CD4-positive, alpha-beta T cell treated with Interleukin-6 at 100 ng/mL for 8 hours (primary cell): ENCODE results near the gene CAPZA2.
"Not testable (repeated sequence)": the region's sequence is repeated elsewhere in the genome, so short reads cannot be mapped to it uniquely, and the experiment has no call there.

Source experiments
- DNase-seq: peaks from one replicate; pipeline ENCODE4 v3.0.0-alpha.2; 2020; ENCODE audit warnings: mixed read lengths, low spot score

The CAPZA2 gene

DNA sequence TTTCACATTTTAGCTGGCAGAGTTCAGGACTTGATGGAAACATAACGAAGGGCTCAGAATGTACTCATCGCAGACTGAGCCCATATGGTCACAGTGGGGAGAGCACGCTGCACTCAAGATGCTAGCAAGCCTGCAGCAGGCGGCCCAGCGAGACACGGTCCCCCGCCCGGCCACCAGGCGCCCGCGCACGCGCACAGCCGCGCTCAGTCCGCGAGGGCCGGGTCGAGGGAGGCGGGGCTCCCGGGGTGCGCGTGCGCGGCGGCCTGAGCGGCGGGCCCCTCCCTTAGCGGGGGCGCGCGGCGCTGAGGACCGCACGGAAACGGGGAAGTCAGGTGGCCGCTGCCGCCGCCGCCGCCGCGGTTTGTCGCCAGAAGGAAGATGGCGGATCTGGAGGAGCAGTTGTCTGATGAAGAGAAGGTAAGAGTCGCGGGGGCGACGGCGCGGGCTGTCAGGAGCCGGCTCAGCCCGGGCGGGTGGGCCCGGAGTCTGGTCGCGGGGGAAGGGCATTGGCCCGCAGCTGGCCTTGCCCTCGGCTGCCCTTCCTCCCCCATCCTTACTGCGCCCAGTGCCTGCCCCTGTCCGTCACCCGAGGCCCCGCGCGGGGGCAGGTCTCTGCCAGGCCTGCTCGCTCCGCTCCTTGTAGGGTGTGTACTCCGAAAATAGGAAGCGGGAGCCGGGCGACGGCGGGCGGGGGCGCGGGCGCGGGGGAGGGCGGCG lies at the start of gene CAPZA2:
Gene CAPZA2 (plus strand): TSS at position 354 of the 717 bp plus-strand sequence. CDS start 25 bp downstream, at position 379.
- peak; percentile 93 for DNase-seq

GRCh38 chr7:116812860-116813259 lies 49.5 kb upstream of the CAPZA2 start:
- DNase-seq: no peak

- not testable (repeated sequence) for DNase-seq
Observed at GRCh38 chr7:116813371-116813770, 49.0 kb upstream of the CAPZA2 start.

- DNase-seq: no peak
Observed at GRCh38 chr7:116815041-116815440, 47.3 kb upstream of the CAPZA2 start.

DNA sequence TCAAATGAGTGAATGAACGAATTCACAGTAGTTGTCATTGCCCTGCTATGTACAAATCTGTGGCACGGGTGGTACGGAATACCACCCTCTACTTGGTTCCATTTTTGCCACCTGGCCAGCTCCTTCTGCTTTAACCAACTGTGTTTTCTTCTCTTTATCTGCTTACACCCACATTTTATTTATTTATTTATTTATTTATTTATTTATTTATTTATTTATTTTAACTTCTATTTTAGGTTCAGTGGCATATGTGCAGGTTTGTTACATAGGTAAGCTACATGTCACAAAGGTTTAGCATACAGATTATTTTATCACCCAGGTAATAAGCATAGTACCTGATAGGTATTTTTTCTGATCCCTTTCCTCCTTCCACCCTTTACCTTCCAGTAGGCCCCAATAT lies 42.2 kb upstream of the CAPZA2 start:
- DNase-seq: no peak

GRCh38 chr7:116821647-116822046 lies 40.7 kb upstream of the CAPZA2 start:
- not testable (repeated sequence) for DNase-seq

- DNase-seq: no peak
Observed at GRCh38 chr7:116824449-116824848, 37.9 kb upstream of the CAPZA2 start.

DNA sequence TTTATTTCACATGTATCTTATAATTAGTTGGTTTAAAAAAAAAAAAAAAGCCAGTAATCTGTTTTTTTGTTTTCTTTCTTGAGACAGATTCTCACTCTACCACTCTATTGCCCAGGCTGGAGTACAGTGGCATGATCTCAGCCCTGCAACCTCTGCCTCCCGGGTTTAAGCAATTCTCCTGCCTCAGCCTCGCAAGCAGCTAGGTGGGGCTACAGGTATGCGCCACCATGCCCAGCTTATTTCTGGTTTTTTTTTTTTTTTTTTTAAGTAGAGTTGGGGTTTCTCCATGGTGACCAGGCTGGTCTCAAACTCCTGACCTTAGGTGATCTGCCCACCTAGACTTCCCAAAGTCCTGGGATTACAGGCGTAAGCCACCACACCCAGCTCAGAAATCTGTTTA lies 34.1 kb upstream of the CAPZA2 start:
- no peak for DNase-seq

DNA sequence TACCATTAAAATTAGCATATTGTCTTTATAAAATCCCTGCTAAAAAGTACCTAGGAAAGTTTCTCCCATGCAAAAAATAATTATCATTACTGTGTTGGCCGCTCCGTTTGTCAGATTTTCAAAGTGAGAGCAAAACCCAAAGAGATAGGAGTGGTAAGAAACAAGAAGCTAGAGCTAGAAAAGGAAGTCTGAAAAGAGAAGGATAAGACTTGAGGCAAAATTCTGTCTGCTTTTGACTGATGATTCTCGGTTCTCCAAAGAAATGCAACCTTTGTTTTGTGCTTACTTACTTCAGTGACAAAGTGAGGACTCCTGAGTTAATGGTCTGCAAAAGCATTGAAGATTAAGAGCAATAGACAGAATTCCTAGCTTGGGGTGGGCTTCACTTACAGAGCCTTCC lies 33.3 kb upstream of the CAPZA2 start:
- DNase-seq: no peak

DNA sequence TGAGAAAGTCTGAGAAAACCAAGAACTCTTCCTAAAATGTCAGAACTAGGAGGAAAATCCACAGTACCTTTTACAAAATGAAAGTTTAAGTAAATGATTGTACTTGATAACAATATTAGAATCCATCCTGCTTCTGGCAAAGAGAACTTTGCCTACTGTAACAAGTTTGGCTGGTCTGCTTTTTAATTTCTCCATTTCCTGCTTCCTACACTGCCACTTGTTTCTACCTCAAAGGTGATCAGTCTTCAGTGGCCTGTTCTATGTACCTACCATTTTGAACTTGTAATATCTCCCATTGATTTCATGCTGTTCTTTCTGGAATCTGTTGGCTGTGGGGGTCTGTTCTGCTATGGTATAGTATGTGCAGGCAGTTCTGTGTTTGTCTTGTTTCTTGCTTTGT lies 32.9 kb upstream of the CAPZA2 start:
- DNase-seq: no peak

GRCh38 chr7:116832692-116833091 lies 29.7 kb upstream of the CAPZA2 start:
- no peak for DNase-seq

GRCh38 chr7:116834815-116835504 lies 27.4 kb upstream of the CAPZA2 start:
- no peak for DNase-seq

DNA sequence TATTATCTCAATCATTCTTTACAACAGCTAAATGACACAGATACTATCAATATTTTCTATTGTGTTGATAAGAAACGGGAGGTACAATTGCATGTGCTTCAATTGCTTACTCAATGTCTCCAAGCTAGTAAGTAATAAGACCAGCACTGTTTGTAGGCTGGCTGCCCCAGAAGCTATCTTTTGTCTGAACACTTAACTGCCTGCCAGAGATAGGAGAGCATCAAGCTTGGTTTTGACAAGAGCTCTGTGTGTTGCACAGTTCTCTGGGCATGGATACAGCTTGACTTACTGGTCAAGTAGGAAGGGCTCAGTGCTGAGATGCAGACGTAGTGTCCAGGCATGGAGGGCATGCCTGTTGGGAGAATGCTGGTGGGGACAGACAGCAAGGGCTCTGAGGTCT lies 26.3 kb upstream of the CAPZA2 start:
- DNase-seq: no peak

GRCh38 chr7:116836911-116837310 lies 25.5 kb upstream of the CAPZA2 start:
- no peak for DNase-seq

DNA sequence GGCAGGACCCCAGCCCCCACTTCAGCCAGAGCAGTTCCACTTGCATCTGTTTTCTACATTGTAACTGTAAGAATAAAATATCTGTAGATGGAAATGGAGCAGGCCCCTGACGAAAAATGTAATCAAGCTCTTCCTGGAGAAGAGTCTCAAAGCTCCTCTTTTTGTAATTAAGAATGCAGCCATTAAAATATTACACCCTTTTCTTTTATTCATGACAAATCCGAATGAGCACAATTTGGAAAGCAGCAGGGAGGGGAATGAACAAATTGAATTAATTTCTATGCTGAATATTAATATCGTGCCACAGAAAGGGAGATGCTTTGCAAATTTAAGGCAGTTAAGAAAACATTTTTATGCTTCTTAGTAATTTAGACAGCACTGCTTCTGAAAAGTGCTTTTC lies 24.8 kb upstream of the CAPZA2 start:
- DNase-seq: no peak

DNA sequence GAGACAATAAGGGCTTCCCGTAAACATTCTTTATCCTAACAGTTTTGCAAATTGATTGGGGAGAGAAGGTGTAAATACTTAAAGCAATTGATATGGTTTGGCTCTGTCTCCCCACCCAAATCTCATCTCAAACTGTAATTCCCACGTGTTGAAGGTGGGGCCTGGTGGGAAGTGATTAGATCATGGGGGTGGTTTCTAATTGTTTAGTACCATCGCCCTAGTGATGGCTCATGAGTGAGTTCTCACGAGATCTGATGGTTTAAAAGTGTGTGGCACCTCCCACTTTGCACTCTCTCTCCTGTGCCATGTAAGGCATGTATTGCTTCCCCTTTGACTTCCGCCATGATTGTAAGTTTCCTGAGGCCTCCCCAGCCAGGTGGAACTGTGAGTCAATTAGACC lies 22.1 kb upstream of the CAPZA2 start:
- no peak for DNase-seq

- DNase-seq: no peak
Observed at GRCh38 chr7:116842371-116842770, 20.0 kb upstream of the CAPZA2 start.

GRCh38 chr7:116843378-116843777 lies 19.0 kb upstream of the CAPZA2 start:
- no peak for DNase-seq

DNA sequence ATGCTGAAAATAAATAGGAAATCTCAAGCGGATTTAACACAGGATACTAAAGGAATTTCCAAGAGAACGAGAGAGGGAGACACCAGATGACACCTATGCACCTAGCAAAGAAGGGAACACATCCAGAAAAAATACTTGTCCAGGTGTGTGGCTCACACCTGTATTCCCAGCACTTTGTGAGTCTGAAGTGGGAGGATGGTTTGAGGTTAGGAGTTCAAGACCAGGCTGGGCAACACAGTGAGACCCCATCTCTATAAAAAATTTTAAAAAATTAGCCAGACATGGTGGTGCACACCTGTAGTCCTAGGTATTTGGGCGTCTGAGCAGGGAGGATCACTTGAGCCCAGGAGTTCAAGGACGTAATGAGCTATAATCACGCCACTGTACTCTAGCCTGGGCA lies 11.2 kb upstream of the CAPZA2 start:
- no peak for DNase-seq

DNA sequence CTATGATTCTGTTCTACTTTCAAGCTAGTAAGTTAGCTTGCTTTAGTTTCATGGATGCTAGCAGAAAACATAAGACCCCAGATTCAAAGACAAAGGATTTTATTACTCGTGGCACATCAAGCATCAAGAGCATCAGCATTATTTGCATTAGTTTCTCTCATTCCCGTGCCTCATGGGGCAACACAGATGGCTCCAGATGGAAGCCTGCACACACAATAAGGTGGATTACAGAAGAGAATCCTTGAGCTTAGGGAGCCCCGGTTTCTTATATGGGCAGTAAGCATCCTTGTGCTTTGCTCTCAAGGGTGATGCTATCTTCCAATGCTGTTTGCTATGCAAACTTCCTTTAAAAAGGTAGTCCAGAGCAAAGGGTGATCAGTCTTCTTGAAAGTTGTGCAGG lies 10.7 kb upstream of the CAPZA2 start:
- DNase-seq: no peak

DNA sequence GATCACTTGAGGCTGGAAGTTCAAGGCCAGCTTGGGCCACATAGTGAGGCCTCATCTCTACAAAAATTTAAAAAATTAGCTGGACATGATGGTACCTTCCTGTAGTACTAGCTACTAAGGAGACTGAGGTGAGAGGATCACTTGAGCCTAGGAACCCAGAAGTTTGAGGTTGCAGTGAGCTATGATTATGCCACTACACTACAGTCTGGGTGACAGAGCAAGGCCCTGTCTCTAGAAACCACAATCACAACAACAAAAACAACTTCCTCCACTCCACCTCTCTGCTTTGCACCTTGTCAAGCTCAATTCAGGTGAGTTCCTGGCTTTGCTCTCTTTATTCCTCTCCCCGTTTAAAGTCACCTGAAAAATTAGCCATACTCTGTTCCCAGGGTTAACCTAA lies 8.3 kb upstream of the CAPZA2 start:
- DNase-seq: no peak

- no peak for DNase-seq
Observed at GRCh38 chr7:116857052-116857451, 5.3 kb upstream of the CAPZA2 start.

DNA sequence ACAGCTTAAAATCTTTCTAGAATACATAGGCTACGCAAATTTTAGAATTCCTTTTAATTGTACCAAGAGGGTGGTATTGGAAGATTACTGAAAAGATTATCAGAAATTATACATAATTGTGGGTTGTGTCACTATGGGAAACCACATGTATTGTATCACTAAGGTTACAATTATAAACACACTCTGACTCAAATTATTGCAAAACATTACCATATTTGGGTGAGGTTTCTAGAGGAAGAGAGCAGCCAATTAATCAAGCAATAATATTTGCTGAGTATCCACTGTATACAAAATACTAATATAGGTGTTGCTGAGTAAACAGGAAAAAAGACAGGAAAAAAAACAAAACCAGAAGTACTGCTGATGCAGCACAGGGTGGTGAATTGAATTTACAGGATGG lies 3.1 kb upstream of the CAPZA2 start:
- DNase-seq: no peak

DNA sequence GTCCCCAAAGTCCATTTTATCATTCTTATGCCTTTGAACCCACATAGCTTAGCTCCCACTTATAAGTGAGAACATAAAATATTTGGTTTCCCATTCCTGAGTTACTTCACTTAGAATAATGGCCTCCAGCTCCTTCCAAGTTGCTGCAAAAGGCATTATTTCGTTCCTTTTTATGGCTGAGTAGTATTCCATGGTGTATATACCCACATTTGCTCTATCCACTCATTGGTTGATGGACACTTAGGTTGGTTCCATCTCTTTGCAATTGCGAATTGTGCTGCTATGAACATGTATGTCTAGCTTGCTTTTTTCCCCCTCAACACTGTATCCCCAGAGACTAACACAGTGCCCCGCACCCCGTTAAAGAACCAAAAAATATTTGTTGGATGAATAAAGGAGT lies 670 bp upstream of the CAPZA2 start:
- DNase-seq: no peak
